HepG2 (cell line): Measurements from ENCODE around the gene PRSS3. TPM values are rescaled to one million over a fixed set of nuclear protein-coding genes. Genes with fewer than 3 reads are reported as not detected.

Source experiments
- AGO1 ChIP-seq: fragments of 200-400 bp; formaldehyde crosslinking; IDR thresholded peaks from 2 replicates; pipeline ENCODE4 v1.6.1; 2017; ENCODE audit warnings: mild to moderate bottlenecking, low read depth, low read length, moderate library complexity; ENCODE audit not compliant: poor library complexity, severe bottlenecking
- GLI4 ChIP-seq: sonication (generic); formaldehyde crosslinking; IDR thresholded peaks from 2 replicates; pipeline ENCODE4 v1.5.1; 2020; ENCODE audit warnings: missing genetic modification reagents, mild to moderate bottlenecking, moderate library complexity, borderline replicate concordance
- MEIS1 ChIP-seq: sonication (generic); formaldehyde crosslinking; IDR thresholded peaks from 2 replicates; pipeline ENCODE4 v1.9.0; 2021; ENCODE audit warnings: mild to moderate bottlenecking, missing genetic modification reagents, moderate library complexity, borderline replicate concordance
- ZBTB21 ChIP-seq: sonication (generic); formaldehyde crosslinking; IDR thresholded peaks from 2 replicates; pipeline ENCODE4 v1.4.0; 2020; ENCODE audit warnings: missing genetic modification reagents
- polyA plus RNA-seq, 8 experiments: library from polyadenylated mRNA; depleted of rRNA in 3 of 8; stranded (reverse) in 7 of 8; unstranded in 1 of 8; fragments of >200 nt; fragmentation: Illumina TruSeq in 4 of 8; extraction: Trizol in 4 of 8; gene quantifications; 2 replicates each; pipeline versions ENCODE4 v1.2.1 to v1.2.3, GENCODE V29; 2011 to 2016; ENCODE audit warnings: low read depth in 4 of 8, missing spikeins in 1 of 8, mixed read lengths in 1 of 8; ENCODE audit not compliant: insufficient read depth in 1 of 8
- total RNA-seq, 5 experiments: library from RNA; depleted of rRNA; stranded (reverse); fragments of >200 nt; fragmentation: Illumina TruSeq; extraction: Trizol; gene quantifications; 2 replicates each; pipeline ENCODE4 v1.2.3, GENCODE V29; 2016; ENCODE audit warnings: low read depth in 1 of 5
- TF ChIP-seq, protein P1 (sequence below): sonication (generic); formaldehyde crosslinking; conservative IDR thresholded peaks from 2 replicates; pipeline ENCODE4 v1.4.0; 2020; ENCODE audit warnings: missing genetic modification reagents
- TF ChIP-seq, protein P2 (sequence below): IDR thresholded peaks from 2 replicates; pipeline ENCODE4 v1.6.1; 2016; ENCODE audit warnings: missing genetic modification reagents, missing compliant biosample characterization
- TF ChIP-seq, protein P3 (sequence below): fragments of 450-650 bp; IDR thresholded peaks from 2 replicates; pipeline ENCODE4 v1.6.1; 2016
- TF ChIP-seq, protein P4 (sequence below): sonication (generic); formaldehyde crosslinking; IDR thresholded peaks from 2 replicates; pipeline ENCODE4 v1.5.1; 2020; ENCODE audit warnings: mild to moderate bottlenecking, missing genetic modification reagents
- TF ChIP-seq, protein P5 (sequence below): IDR thresholded peaks from 2 replicates; pipeline ENCODE4 v1.6.1; 2016; ENCODE audit warnings: low read depth, missing genetic modification reagents, missing compliant biosample characterization
- TF ChIP-seq, protein P6 (sequence below): sonication (generic); formaldehyde crosslinking; IDR thresholded peaks from 2 replicates; pipeline ENCODE4 v1.8.1; 2023; ENCODE audit warnings: missing genetic modification reagents, mild to moderate bottlenecking, borderline replicate concordance

The PRSS3 gene
- total and polyA plus RNA-seq, 2 of the 13 experiments (the other 11 are each of a cell fraction or from before 2014, with no cell fraction given): not detected

DNA sequence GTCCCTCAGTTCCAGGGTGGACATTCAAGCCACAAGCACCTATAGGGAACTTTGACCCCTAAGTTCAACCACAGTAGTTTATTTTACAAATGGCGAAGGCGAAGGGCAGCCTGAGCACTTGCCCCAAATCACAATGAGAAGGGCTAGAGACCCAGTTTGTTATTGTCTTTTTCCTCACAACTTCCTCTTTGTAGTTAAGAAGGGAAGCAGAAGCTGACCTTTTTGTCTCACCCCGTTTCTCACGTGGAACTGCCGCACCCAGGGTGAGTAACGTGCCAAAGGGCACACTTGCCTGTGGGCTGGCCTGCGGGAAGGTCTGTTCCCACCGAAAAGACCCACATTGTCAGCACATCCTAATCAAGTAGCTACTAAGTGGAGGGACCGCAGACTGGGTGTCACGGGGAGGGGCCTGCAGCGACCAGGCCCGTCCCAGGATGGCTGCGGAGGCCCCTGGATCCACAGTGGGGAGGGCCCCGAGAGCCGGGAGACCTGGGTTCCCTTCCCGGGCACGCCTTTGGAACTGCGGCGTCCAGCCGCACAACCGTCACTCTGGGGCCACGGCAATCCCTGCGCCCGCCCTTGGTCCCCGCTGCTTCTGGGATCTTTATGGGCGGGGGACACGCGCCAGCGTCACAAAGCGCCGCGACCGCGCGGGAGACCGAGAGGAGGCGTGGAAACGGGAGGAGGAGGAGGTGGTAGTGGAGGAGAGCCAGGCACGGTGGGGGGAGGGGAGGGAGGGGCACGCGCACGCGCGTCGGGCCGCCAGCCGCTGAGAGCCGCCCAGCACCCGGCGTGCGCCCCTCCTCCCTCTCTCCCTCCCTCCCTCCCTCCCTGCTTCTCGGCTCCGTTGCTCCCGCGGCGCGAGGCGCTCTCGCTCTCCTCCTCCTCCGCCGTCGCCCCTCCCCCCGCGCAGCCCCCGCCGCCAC lies 21.2 kb downstream of the PRSS3 start, which contains the start of gene UBE2R2 (continued):
- TF ChIP-seq, protein P1, sequence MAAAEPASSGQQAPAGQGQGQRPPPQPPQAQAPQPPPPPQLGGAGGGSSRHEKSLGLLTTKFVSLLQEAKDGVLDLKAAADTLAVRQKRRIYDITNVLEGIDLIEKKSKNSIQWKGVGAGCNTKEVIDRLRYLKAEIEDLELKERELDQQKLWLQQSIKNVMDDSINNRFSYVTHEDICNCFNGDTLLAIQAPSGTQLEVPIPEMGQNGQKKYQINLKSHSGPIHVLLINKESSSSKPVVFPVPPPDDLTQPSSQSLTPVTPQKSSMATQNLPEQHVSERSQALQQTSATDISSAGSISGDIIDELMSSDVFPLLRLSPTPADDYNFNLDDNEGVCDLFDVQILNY (CRISPR knock-in tag): peak; percentile 72
- TF ChIP-seq, protein P2, sequence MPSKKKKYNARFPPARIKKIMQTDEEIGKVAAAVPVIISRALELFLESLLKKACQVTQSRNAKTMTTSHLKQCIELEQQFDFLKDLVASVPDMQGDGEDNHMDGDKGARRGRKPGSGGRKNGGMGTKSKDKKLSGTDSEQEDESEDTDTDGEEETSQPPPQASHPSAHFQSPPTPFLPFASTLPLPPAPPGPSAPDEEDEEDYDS: peak; percentile 87
- TF ChIP-seq, protein P3, sequence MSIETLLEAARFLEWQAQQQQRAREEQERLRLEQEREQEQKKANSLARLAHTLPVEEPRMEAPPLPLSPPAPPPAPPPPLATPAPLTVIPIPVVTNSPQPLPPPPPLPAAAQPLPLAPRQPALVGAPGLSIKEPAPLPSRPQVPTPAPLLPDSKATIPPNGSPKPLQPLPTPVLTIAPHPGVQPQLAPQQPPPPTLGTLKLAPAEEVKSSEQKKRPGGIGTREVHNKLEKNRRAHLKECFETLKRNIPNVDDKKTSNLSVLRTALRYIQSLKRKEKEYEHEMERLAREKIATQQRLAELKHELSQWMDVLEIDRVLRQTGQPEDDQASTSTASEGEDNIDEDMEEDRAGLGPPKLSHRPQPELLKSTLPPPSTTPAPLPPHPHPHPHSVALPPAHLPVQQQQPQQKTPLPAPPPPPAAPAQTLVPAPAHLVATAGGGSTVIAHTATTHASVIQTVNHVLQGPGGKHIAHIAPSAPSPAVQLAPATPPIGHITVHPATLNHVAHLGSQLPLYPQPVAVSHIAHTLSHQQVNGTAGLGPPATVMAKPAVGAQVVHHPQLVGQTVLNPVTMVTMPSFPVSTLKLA: 0 out of 2 replicates have a peak, but pooled peaks have one; percentile 6
- TF ChIP-seq, protein P4, sequence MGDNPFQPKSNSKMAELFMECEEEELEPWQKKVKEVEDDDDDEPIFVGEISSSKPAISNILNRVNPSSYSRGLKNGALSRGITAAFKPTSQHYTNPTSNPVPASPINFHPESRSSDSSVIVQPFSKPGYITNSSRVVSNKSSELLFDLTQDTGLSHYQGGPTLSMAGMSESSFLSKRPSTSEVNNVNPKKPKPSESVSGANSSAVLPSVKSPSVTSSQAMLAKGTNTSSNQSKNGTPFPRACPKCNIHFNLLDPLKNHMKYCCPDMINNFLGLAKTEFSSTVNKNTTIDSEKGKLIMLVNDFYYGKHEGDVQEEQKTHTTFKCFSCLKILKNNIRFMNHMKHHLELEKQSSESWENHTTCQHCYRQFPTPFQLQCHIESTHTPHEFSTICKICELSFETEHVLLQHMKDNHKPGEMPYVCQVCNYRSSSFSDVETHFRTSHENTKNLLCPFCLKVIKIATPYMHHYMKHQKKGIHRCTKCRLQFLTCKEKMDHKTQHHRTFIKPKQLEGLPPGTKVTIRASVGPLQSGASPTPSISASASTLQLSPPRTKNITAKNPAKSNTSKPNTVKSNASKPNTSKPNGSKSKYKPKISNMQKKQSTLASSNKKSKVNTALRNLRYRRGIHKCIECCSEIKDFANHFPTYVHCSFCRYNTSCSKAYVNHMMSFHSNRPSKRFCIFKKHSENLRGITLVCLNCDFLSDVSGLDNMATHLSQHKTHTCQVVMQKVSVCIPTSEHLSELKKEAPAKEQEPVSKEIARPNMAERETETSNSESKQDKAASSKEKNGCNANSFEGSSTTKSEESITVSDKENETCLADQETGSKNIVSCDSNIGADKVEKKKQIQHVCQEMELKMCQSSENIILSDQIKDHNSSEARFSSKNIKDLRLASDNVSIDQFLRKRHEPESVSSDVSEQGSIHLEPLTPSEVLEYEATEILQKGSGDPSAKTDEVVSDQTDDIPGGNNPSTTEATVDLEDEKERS (CRISPR knock-in tag): no peak; the same call in 1 of the 2 replicates
- TF ChIP-seq AGO1 (peak; percentile 65), MEIS1 (peak; percentile 85), ZBTB21 (0 out of 2 replicates have a peak, but pooled peaks have one; percentile 9), GLI4 (CRISPR knock-in tag) (peak; percentile 74; the same call in 1 of the 2 replicates)
- TF ChIP-seq, protein P5, sequence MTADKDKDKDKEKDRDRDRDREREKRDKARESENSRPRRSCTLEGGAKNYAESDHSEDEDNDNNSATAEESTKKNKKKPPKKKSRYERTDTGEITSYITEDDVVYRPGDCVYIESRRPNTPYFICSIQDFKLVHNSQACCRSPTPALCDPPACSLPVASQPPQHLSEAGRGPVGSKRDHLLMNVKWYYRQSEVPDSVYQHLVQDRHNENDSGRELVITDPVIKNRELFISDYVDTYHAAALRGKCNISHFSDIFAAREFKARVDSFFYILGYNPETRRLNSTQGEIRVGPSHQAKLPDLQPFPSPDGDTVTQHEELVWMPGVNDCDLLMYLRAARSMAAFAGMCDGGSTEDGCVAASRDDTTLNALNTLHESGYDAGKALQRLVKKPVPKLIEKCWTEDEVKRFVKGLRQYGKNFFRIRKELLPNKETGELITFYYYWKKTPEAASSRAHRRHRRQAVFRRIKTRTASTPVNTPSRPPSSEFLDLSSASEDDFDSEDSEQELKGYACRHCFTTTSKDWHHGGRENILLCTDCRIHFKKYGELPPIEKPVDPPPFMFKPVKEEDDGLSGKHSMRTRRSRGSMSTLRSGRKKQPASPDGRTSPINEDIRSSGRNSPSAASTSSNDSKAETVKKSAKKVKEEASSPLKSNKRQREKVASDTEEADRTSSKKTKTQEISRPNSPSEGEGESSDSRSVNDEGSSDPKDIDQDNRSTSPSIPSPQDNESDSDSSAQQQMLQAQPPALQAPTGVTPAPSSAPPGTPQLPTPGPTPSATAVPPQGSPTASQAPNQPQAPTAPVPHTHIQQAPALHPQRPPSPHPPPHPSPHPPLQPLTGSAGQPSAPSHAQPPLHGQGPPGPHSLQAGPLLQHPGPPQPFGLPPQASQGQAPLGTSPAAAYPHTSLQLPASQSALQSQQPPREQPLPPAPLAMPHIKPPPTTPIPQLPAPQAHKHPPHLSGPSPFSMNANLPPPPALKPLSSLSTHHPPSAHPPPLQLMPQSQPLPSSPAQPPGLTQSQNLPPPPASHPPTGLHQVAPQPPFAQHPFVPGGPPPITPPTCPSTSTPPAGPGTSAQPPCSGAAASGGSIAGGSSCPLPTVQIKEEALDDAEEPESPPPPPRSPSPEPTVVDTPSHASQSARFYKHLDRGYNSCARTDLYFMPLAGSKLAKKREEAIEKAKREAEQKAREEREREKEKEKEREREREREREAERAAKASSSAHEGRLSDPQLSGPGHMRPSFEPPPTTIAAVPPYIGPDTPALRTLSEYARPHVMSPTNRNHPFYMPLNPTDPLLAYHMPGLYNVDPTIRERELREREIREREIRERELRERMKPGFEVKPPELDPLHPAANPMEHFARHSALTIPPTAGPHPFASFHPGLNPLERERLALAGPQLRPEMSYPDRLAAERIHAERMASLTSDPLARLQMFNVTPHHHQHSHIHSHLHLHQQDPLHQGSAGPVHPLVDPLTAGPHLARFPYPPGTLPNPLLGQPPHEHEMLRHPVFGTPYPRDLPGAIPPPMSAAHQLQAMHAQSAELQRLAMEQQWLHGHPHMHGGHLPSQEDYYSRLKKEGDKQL (CRISPR knock-in tag): no peak
- TF ChIP-seq, protein P6, sequence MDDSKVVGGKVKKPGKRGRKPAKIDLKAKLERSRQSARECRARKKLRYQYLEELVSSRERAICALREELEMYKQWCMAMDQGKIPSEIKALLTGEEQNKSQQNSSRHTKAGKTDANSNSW: 0 out of 2 replicates have a peak, but pooled peaks have one; percentile 56
